Measurements from ENCODE around the gene CADPS2.

The CADPS2 gene

GRCh38 chr7:122791959-122792545, 94.2 kb downstream of the CADPS2 start:
- TF ChIP-seq CTCF (IDR thresholded peaks at IDR 0.05), result no peak

- TF ChIP-seq CTCF (IDR thresholded peaks at IDR 0.05), result no peak
These were observed 95.7 kb downstream of the CADPS2 start for GRCh38 chr7:122790591-122790990.

GRCh38 chr7:122790132-122790531, 96.1 kb downstream of the CADPS2 start:
- TF ChIP-seq CTCF (IDR thresholded peaks at IDR 0.05), result no peak

GRCh38 chr7:122789156-122789555, 97.1 kb downstream of the CADPS2 start:
- TF ChIP-seq CTCF (IDR thresholded peaks at IDR 0.05), result no peak

GRCh38 chr7:122770686-122771335, 115.4 kb downstream of the CADPS2 start:
- no peak for TF ChIP-seq CTCF (IDR thresholded peaks at IDR 0.05)

GRCh38 chr7:122768827-122769226, 117.4 kb downstream of the CADPS2 start:
- no peak for TF ChIP-seq CTCF (IDR thresholded peaks at IDR 0.05)

- no peak for TF ChIP-seq CTCF (IDR thresholded peaks at IDR 0.05)
These were observed 118.9 kb downstream of the CADPS2 start for GRCh38 chr7:122767339-122767738.
